Measurements from ENCODE around the gene MIOS. TPM values are rescaled to one million over a fixed set of nuclear protein-coding genes. Genes with fewer than 3 reads are reported as not detected.
A peak's percentile ranks its signal among the peaks of the same experiment; 100 is the strongest.

MIOS gene
- total and polyA plus RNA-seq, 11 donors, result 5.7 to 30.8 (median 22.3) TPM

DNA sequence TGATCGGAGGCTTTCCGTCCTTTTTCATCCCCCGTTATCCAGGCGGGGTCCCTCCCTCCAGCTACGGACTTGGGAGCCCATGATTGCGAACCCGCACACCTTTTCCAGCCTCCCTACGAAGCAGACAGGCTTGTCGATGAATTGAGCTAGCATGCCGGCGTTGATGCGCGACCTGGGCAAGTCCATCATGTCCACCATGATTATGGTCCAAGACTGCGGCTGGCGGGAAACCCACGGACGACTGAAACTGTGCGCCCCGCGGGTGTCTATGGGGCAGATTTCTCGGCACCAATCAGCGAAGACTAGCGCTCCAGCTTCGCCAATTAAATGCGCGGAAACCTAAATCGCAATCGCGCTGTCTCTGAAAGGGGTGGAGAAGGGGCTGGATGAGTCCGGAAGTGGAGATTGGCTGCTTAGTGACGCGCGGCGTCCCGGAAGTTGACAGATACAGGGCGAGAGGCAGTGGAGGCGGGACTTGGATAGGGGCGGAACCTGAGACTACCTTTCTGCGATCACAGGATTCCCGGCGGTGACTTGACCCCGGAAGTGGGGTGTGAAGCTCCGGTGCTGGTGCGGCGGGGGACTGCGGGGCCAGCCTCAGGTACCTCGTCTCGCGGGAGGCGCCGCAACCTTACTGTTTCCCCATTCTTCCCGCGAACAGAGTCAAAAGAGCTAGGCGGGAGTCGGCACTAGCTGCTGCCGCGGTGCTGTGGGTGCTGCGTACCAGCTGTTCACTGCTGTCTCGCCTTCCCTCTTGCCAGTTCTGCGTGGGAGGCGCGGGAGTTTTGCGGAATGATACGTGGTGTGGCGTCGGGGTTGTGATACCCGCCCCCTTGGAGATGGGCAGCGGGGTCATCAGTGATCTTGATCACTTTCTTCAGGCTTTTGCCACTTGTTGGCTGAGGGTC lies 73.8 kb downstream of the MIOS start, which contains the start of gene UMAD1:
TSS of gene UMAD1 (plus strand) at position 532 of the 908 bp plus-strand sequence. CDS start 32,620 bp downstream, outside the sequence.
- H3K36me3 ChIP-seq, result peaks cover 0 to 22% (median 13%) of the 10 kb centered on the region in 9 donors
- H3K27me3 ChIP-seq, result no peaks in the 10 kb centered on the region
- no peaks in the 10 kb centered on the region for H3K9me3 ChIP-seq
- peak in 1 of 2 donors; percentile 65 for TF ChIP-seq POLR2A (IDR thresholded peaks at IDR 0.05)
- TF ChIP-seq, protein P1, sequence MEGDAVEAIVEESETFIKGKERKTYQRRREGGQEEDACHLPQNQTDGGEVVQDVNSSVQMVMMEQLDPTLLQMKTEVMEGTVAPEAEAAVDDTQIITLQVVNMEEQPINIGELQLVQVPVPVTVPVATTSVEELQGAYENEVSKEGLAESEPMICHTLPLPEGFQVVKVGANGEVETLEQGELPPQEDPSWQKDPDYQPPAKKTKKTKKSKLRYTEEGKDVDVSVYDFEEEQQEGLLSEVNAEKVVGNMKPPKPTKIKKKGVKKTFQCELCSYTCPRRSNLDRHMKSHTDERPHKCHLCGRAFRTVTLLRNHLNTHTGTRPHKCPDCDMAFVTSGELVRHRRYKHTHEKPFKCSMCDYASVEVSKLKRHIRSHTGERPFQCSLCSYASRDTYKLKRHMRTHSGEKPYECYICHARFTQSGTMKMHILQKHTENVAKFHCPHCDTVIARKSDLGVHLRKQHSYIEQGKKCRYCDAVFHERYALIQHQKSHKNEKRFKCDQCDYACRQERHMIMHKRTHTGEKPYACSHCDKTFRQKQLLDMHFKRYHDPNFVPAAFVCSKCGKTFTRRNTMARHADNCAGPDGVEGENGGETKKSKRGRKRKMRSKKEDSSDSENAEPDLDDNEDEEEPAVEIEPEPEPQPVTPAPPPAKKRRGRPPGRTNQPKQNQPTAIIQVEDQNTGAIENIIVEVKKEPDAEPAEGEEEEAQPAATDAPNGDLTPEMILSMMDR (IDR thresholded peaks at IDR 0.05), result no peak
- ATAC-seq (peak; percentile 100), DNase-seq (peak; percentile 97 to 99 (median 98))
- intact Hi-C loops (cut with DNase I), result loop anchor here in 4 of 10 donors (2.0 to 10.0 kb wide), 5 partner anchors 40 to 328 kb away; partner anchors contain the start of gene GLCCI1 (in 3 of the 4)
- WGBS, 4 donors, result 0% methylated on average over 46 to 68 of the region's 68 CpGs
- peaks cover 0 to 22% (median 16%) of the 10 kb centered on the region in 12 donors for H3K4me1 ChIP-seq
- peak within 1 kb of the TSS; percentile 65 to 91 (median 83) for H3K4me3 ChIP-seq
- peak within 1 kb of the TSS; percentile 4 to 93 (median 85) for H3K27ac ChIP-seq

DNA sequence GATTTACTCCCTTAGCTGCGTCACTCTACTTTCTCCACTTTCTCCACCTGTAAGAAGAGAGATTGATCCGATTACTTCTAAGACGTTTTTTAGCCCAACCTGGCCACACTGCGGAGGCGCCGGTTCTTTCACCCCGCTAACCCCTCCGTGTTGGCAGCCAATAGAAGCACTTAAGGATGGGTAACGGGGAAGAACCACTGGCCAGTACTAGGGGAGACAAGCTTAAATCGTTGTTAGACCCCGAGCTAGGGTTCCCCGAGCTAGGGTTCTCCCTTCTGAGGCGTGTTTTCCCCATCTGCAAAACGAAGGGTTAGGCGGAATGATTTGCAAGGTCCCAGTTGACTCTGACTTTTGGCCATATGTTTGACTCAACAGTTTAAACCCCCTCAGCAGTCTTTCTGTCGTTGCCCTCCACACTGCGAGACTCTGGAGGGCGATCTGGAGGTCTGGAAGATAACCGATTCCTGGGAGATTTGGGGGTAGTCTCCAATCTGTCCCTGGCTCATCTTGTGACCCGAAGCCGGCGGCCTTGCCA lies 74.5 kb downstream of the MIOS start:
- DNase-seq, result peak in 2 of 5 donors; percentile 21 to 29
- Histone ChIP-seq H3K27ac (peak overlapping the region; percentile 4 to 93 (median 85)), H3K36me3 (peaks cover 0 to 17% (median 13%) of the 10 kb centered on the region in 9 donors), H3K27me3 (no peaks in the 10 kb centered on the region), H3K4me1 (peaks cover 0 to 22% (median 16%) of the 10 kb centered on the region in 12 donors), H3K9me3 (no peaks in the 10 kb centered on the region), H3K4me3 (peak overlapping the region; percentile 65 to 91 (median 83))
- no peak for TF ChIP-seq POLR2A (IDR thresholded peaks at IDR 0.05)
- TF ChIP-seq, protein P1 (IDR thresholded peaks at IDR 0.05), result no peak
- peak in 1 of 4 donors; percentile 6 for ATAC-seq
- intact Hi-C loops (cut with DNase I), result loop anchor here in 4 of 10 donors (2.0 to 10.0 kb wide), 5 partner anchors 40 to 328 kb away; partner anchors contain the start of gene GLCCI1 (in 3 of the 4)
- WGBS, 4 donors, result 4 to 6% (median 5%) methylated on average over 20 to 22 of the region's 22 CpGs

DNA sequence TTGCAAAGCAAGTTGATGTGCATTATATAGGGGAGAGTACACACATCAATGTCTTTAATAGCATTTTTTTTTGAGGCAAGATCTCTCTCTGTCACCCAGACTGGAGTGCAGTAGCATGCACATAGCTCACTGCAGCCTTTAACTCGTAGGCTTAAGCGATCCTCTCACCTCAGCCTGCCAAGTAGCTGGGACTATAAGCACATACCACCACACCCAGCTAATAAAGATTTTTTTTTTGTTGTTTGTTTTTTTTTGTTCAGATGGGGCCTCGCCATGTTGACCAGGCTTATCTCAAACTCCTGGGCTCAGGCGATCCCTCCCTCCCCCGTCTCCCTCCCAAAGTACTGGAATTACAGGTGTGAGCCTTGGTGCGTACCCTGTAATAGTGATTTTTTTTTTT lies 75.4 kb downstream of the MIOS start:
- Histone ChIP-seq H3K27ac (no peak overlapping the region), H3K4me3 (peak overlapping the region in 5 of 12 donors; percentile 71 to 84 (median 83)), H3K36me3 (peaks cover 0 to 9% (median 4%) of the 10 kb centered on the region in 9 donors), H3K9me3 (peaks cover 0 to 5% (median 0%) of the 10 kb centered on the region in 12 donors), H3K27me3 (no peaks in the 10 kb centered on the region), H3K4me1 (peaks cover 0 to 22% (median 16%) of the 10 kb centered on the region in 12 donors)
- intact Hi-C loops (cut with DNase I), result loop anchor here in 3 of 10 donors (5.0 to 10.0 kb wide), 3 partner anchors 120 to 325 kb away; partner anchors contain the start of gene GLCCI1 (in 2 of the 3)
- DNase-seq (no peak), ATAC-seq (no peak)
- WGBS, 4 donors, result 66 to 82% (median 76%) methylated on average over 6 of the region's 6 CpGs
- TF ChIP-seq, protein P1 (IDR thresholded peaks at IDR 0.05), result no peak
- no peak for TF ChIP-seq POLR2A (IDR thresholded peaks at IDR 0.05)
